Measurements from ENCODE around the gene RAD51B.
"Not testable (repeated sequence)": the region's sequence is repeated elsewhere in the genome, so short reads cannot be mapped to it uniquely, and the experiment has no call there.

The RAD51B gene

GRCh38 chr14:68039593-68039992 is 220.0 kb downstream of the RAD51B start:
- H3K4me3 ChIP-seq (ENCODE audit: low read length): no peak overlapping the region
- no peak for TF ChIP-seq ZNF274 (IDR thresholded peaks at IDR 0.05; ENCODE audit: low read depth, low read length)

- H3K4me3 ChIP-seq (ENCODE audit: low read length): no peak overlapping the region
- TF ChIP-seq ZNF274 (IDR thresholded peaks at IDR 0.05; ENCODE audit: low read depth, low read length): no peak
Observed at GRCh38 chr14:68040633-68041369, 221.2 kb downstream of the RAD51B start.

GRCh38 chr14:68041876-68042354 is 222.3 kb downstream of the RAD51B start:
- H3K4me3 ChIP-seq (ENCODE audit: low read length): no peak overlapping the region
- TF ChIP-seq ZNF274 (IDR thresholded peaks at IDR 0.05; ENCODE audit: low read depth, low read length): no peak

- no peak overlapping the region for H3K4me3 ChIP-seq (ENCODE audit: low read length)
- TF ChIP-seq ZNF274 (IDR thresholded peaks at IDR 0.05; ENCODE audit: low read depth, low read length): no peak
Observed at GRCh38 chr14:68042586-68043210, 223.1 kb downstream of the RAD51B start.

- H3K4me3 ChIP-seq (ENCODE audit: low read length): no peak overlapping the region
- no peak for TF ChIP-seq ZNF274 (IDR thresholded peaks at IDR 0.05; ENCODE audit: low read depth, low read length)
Observed at GRCh38 chr14:68043752-68044151, 224.2 kb downstream of the RAD51B start.

- no peak for TF ChIP-seq ZNF274 (IDR thresholded peaks at IDR 0.05; ENCODE audit: low read depth, low read length)
- H3K4me3 ChIP-seq (ENCODE audit: low read length): no peak overlapping the region
Observed at GRCh38 chr14:68047906-68048305, 228.3 kb downstream of the RAD51B start.

GRCh38 chr14:68048815-68049214 is 229.2 kb downstream of the RAD51B start:
- not testable (repeated sequence) for H3K4me3 ChIP-seq (ENCODE audit: low read length)

- no peak for TF ChIP-seq ZNF274 (IDR thresholded peaks at IDR 0.05; ENCODE audit: low read depth, low read length)
- no peak overlapping the region for H3K4me3 ChIP-seq (ENCODE audit: low read length)
Observed at GRCh38 chr14:68050177-68050576, 230.6 kb downstream of the RAD51B start.

GRCh38 chr14:68051146-68051545 is 231.6 kb downstream of the RAD51B start:
- TF ChIP-seq ZNF274 (IDR thresholded peaks at IDR 0.05; ENCODE audit: low read depth, low read length): no peak
- H3K4me3 ChIP-seq (ENCODE audit: low read length): no peak overlapping the region

GRCh38 chr14:68060198-68060597 is 240.6 kb downstream of the RAD51B start:
- no peak overlapping the region for H3K4me3 ChIP-seq (ENCODE audit: low read length)
- TF ChIP-seq ZNF274 (IDR thresholded peaks at IDR 0.05; ENCODE audit: low read depth, low read length): no peak

GRCh38 chr14:68062651-68063050 is 243.1 kb downstream of the RAD51B start:
- TF ChIP-seq ZNF274 (IDR thresholded peaks at IDR 0.05; ENCODE audit: low read depth, low read length): no peak
- no peak overlapping the region for H3K4me3 ChIP-seq (ENCODE audit: low read length)

GRCh38 chr14:68065322-68065721 is 245.7 kb downstream of the RAD51B start:
- TF ChIP-seq ZNF274 (IDR thresholded peaks at IDR 0.05; ENCODE audit: low read depth, low read length): no peak
- no peak overlapping the region for H3K4me3 ChIP-seq (ENCODE audit: low read length)

GRCh38 chr14:68074765-68075381 is 255.3 kb downstream of the RAD51B start:
- H3K4me3 ChIP-seq (ENCODE audit: low read length): no peak overlapping the region
- TF ChIP-seq ZNF274 (IDR thresholded peaks at IDR 0.05; ENCODE audit: low read depth, low read length): no peak

- no peak overlapping the region for H3K4me3 ChIP-seq (ENCODE audit: low read length)
Observed at GRCh38 chr14:68075382-68076029, 255.9 kb downstream of the RAD51B start.

More at GRCh38 chr14:68075382-68076029, 255.9 kb downstream of the RAD51B start:
- no peak for TF ChIP-seq ZNF274 (IDR thresholded peaks at IDR 0.05; ENCODE audit: low read depth, low read length)
